Lung (tissue), 12 donors: ENCODE results near the gene TMCO4. TPM values are rescaled to one million over a fixed set of nuclear protein-coding genes. Genes with fewer than 3 reads are reported as not detected.

ENCODE experiments used
- ATAC-seq: fragments of 200-7000 bp; cut with Tn5 transposase; one replicate; pipeline ENCODE4 v1.9.1; 2020; ENCODE audit warnings: moderate number of reproducible peaks; ENCODE audit not compliant: insufficient read depth, low FRiP score
- DNase-seq, 3 donors: peaks; one replicate each; pipeline ENCODE4 v3.0.0-alpha.2; 2013 to 2017
- H3K27ac ChIP-seq, 2 donors: one replicate each; pipeline ENCODE4 v1.5.1; 2013; ENCODE audit warnings: mild to moderate bottlenecking in 2 of 2, moderate library complexity in 2 of 2, control low read depth in 1 of 2, inconsistent platforms in 1 of 2, low read depth in 1 of 2, low read length in 1 of 2
- H3K27me3 ChIP-seq, 3 donors: one replicate each; pipeline ENCODE4 v1.5.1; 2013; ENCODE audit warnings: low read length in 2 of 3; ENCODE audit not compliant: control insufficient read depth in 3 of 3, insufficient read depth in 3 of 3
- H3K36me3 ChIP-seq, 4 donors: one replicate each; pipeline ENCODE4 v1.5.1; 2013; ENCODE audit warnings: low read length in 4 of 4, mild to moderate bottlenecking in 1 of 4, moderate library complexity in 1 of 4; ENCODE audit not compliant: control insufficient read depth in 4 of 4, insufficient read depth in 4 of 4
- H3K4me1 ChIP-seq, 5 donors: one replicate each; pipeline ENCODE4 v1.5.1; 2013; ENCODE audit warnings: low read length in 5 of 5, mild to moderate bottlenecking in 2 of 5, moderate library complexity in 1 of 5; ENCODE audit not compliant: control insufficient read depth in 5 of 5, insufficient read depth in 5 of 5
- H3K4me3 ChIP-seq: one replicate; pipeline ENCODE4 v1.5.1; 2013; ENCODE audit warnings: mild to moderate bottlenecking, control low read depth, moderate library complexity
- H3K9ac ChIP-seq, 2 donors: one replicate each; pipeline ENCODE4 v1.5.1; 2013; ENCODE audit warnings: low read length in 2 of 2, control low read depth in 1 of 2; ENCODE audit not compliant: insufficient read depth in 1 of 2
- H3K9me3 ChIP-seq, 4 donors: one replicate each; pipeline ENCODE4 v1.5.1; 2013; ENCODE audit warnings: low read length in 3 of 4, mild to moderate bottlenecking in 1 of 4, moderate library complexity in 1 of 4; ENCODE audit not compliant: control insufficient read depth in 4 of 4, insufficient read depth in 3 of 4
- WGBS, 2 donors: extraction: QIAGEN DNeasy Blood & Tissue Kit; methylation state at CpG; one replicate each; pipeline ENCODE4 v1.1.7; 2013; 5-methylcytosine and 5-hydroxymethylcytosine counted together
- polyA plus RNA-seq, 2 donors: library from polyadenylated mRNA; stranded (reverse); fragments of 200-250 nt; gene quantifications; one replicate each; pipeline ENCODE4 v1.2.1, GENCODE V29; 2013
- total RNA-seq, 2 donors: library from RNA; depleted of rRNA in 1 of 2; stranded (reverse); fragments of >200 nt in 1 of 2; gene quantifications; one replicate each; pipeline ENCODE4 v1.2.1, GENCODE V29; 2014 to 2021
- TF ChIP-seq, protein P1 (sequence below): IDR thresholded peaks from 2 replicates; pipeline ENCODE4 v1.5.1; 2012; ENCODE audit warnings: mild to moderate bottlenecking; ENCODE audit errors: control extremely low read depth, extremely low read depth
- donor health status: control.
- donor health status: control.
- donor health status: Bipolar disorder and iron deficiency.
- donor health status: healthy.
- donor health status: DM: yes; HTN: yes; CAD: no.

The TMCO4 gene
- total and polyA plus RNA-seq, 4 donors, result 14.3 to 27.8 (median 19.5) TPM

DNA sequence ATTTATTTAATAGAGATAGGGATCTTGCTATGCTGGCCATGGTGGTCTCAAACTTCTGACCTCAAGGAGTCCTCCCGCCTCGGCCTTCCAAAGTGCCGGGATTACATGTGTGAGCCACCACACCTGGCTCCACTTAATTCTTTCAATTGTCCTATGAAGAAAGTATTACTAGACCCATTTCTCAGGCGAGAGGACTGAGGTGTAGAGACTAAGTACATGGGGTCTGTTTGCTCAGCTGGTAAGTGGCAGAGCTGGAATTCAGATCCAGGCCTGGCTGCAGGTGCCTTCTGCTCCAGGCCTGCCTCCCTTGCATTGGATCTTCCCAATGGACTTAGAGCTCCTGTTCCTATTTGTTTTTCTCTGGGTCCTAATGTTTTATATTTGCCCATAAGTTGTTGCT, 79.5 kb downstream of the TMCO4 start:
- no peak overlapping the region for H3K4me3 ChIP-seq
- peaks cover 0 to 8% (median 0%) of the 10 kb centered on the region in 4 donors for H3K36me3 ChIP-seq
- no peak overlapping the region for H3K9ac ChIP-seq
- H3K27ac ChIP-seq, result no peak overlapping the region
- WGBS, 2 donors, result 95 to 97% methylated on average over 4 of the region's 4 CpGs
- ATAC-seq (no peak), DNase-seq (no peak)
- TF ChIP-seq, protein P1, sequence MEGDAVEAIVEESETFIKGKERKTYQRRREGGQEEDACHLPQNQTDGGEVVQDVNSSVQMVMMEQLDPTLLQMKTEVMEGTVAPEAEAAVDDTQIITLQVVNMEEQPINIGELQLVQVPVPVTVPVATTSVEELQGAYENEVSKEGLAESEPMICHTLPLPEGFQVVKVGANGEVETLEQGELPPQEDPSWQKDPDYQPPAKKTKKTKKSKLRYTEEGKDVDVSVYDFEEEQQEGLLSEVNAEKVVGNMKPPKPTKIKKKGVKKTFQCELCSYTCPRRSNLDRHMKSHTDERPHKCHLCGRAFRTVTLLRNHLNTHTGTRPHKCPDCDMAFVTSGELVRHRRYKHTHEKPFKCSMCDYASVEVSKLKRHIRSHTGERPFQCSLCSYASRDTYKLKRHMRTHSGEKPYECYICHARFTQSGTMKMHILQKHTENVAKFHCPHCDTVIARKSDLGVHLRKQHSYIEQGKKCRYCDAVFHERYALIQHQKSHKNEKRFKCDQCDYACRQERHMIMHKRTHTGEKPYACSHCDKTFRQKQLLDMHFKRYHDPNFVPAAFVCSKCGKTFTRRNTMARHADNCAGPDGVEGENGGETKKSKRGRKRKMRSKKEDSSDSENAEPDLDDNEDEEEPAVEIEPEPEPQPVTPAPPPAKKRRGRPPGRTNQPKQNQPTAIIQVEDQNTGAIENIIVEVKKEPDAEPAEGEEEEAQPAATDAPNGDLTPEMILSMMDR, result no peak
- no peaks in the 10 kb centered on the region for H3K27me3 ChIP-seq
- no peaks in the 10 kb centered on the region for H3K4me1 ChIP-seq
- H3K9me3 ChIP-seq, result no peaks in the 10 kb centered on the region

DNA sequence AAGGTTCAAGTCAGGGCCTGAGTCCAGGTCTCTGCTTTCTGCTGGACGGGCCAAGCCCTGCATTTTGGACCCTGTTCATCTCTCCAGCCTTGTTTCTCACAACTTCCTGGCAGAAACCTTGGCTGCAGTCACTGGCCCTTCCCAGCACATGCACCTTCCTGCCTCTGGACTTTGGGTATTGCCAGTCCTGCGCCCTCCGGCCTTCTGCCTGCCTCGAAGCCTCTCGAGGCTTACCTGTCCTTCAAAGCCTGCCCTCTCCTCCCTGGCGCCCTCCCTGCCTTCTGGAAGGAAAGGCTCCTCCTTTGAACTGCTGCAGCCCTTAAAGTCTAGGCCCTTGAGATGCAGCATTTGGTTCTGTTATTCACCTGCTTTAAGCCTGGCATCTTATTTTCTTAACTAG, 82.2 kb downstream of the TMCO4 start:
- DNase-seq, result no peak
- 93 to 94% methylated on average over 6 of the region's 6 CpGs for WGBS, 2 donors
- H3K27ac ChIP-seq, result no peak overlapping the region
- no peaks in the 10 kb centered on the region for H3K9me3 ChIP-seq
- TF ChIP-seq, protein P1, result no peak
- no peak for ATAC-seq
- H3K27me3 ChIP-seq, result no peaks in the 10 kb centered on the region
- no peak overlapping the region for H3K9ac ChIP-seq
- H3K4me1 ChIP-seq, result no peaks in the 10 kb centered on the region
- H3K4me3 ChIP-seq, result no peak overlapping the region
- peaks cover 0 to 2% (median 0%) of the 10 kb centered on the region in 4 donors for H3K36me3 ChIP-seq

DNA sequence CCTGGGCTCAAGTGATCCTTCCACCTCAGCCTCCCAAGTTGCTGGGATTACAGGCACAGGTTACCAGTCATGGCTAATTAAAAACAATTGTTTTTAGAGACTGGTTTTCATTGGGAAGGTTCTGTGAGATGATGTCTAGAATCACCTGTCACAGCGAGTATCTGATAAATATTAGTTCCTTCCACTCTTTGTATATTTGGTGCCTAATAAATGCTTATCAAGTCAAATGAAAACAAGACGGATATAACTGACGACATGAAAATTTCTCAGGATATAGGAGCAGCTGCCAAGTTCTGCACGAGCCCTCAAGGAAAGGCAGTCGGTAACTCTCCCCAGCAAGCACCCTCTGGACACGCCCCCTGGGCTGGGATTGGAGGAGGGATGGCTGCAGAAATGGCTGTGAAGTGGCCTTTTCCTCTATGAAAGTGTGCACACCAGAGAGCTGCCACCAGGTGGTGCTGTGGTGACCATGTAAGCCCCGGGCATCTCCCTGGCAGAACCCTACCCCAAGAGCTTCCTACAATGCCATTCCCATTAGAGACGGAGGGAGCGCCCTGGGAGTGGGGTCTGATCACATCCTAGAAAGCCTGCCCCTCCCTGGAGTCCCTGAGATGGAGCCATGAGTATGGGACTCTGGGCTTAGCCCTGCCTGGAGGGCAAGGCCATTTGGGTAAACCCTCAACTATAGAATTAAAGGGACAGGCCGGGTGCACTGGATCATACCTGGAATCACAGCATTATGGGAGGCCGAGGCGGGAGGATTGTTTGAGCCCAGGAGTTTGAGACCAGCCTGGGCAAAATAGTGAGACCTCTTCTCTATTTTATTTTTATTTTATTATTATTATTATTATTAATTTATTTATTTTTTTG, 84.1 kb downstream of the TMCO4 start:
- ATAC-seq, result peak; percentile 97
- H3K27ac ChIP-seq, result no peak overlapping the region
- no peak overlapping the region for H3K4me3 ChIP-seq
- H3K27me3 ChIP-seq, result no peaks in the 10 kb centered on the region
- H3K9me3 ChIP-seq, result no peaks in the 10 kb centered on the region
- DNase-seq, result peak; percentile 85 to 89 (median 89)
- no peaks in the 10 kb centered on the region for H3K4me1 ChIP-seq
- no peak overlapping the region for H3K9ac ChIP-seq
- 43 to 47% methylated on average over 12 of the region's 12 CpGs for WGBS, 2 donors
- peaks cover 0 to 2% (median 0%) of the 10 kb centered on the region in 4 donors for H3K36me3 ChIP-seq
- TF ChIP-seq, protein P1, result peak; percentile 37
